22Rv1 (cell line): ENCODE results near the gene NOPCHAP1.

Experiments used
- H3K27ac ChIP-seq: fragments of 450-650 bp; 2 replicates; pipeline ENCODE4 v1.5.1; 2017
- CTCF ChIP-seq: fragments of 450-650 bp; IDR thresholded peaks from 2 replicates; pipeline ENCODE4 v1.5.1; 2017; ENCODE audit warnings: mild to moderate bottlenecking
- ZFX ChIP-seq: fragments of 450-650 bp; IDR thresholded peaks from 2 replicates; pipeline ENCODE4 v1.6.1; 2017; ENCODE audit warnings: antibody characterized with exemption, borderline replicate concordance

NOPCHAP1 gene

GRCh38 chr12:104964856-104965205 lies 21.3 kb upstream of the NOPCHAP1 start:
- no peak for TF ChIP-seq ZFX
- TF ChIP-seq CTCF = no peak
- no peak overlapping the region for H3K27ac ChIP-seq

GRCh38 chr12:104966677-104967076 lies 19.4 kb upstream of the NOPCHAP1 start:
- TF ChIP-seq CTCF (no peak), ZFX (no peak)
- no peak overlapping the region for H3K27ac ChIP-seq

- no peak for TF ChIP-seq ZFX
- no peak for TF ChIP-seq CTCF
Measured at GRCh38 chr12:104969343-104969742, 16.8 kb upstream of the NOPCHAP1 start.

GRCh38 chr12:104971306-104971705 lies 14.8 kb upstream of the NOPCHAP1 start:
- no peak overlapping the region for H3K27ac ChIP-seq

More at GRCh38 chr12:104969343-104969742, 16.8 kb upstream of the NOPCHAP1 start:
- no peak overlapping the region for H3K27ac ChIP-seq

GRCh38 chr12:104973250-104973649 lies 12.9 kb upstream of the NOPCHAP1 start:
- TF ChIP-seq CTCF = no peak
- no peak for TF ChIP-seq ZFX
- no peak overlapping the region for H3K27ac ChIP-seq

More at GRCh38 chr12:104971306-104971705, 14.8 kb upstream of the NOPCHAP1 start:
- TF ChIP-seq ZFX = no peak

- H3K27ac ChIP-seq = no peak overlapping the region
- TF ChIP-seq ZFX (no peak), CTCF (no peak)
Measured at GRCh38 chr12:104974626-104975290, 11.4 kb upstream of the NOPCHAP1 start.

- TF ChIP-seq CTCF = no peak
- no peak for TF ChIP-seq ZFX
- no peak overlapping the region for H3K27ac ChIP-seq
Measured at GRCh38 chr12:104975587-104976343, 10.4 kb upstream of the NOPCHAP1 start.
